NCI-H2227 (cell line): Measurements from ENCODE around the gene SNHG17.
"Not testable (repeated sequence)": the region's sequence is repeated elsewhere in the genome, so short reads cannot be mapped to it uniquely, and the experiment has no call there.

ENCODE experiments used
- DNase-seq: peaks from one replicate; lab custom pipeline; 2025; ENCODE audit not compliant: unreplicated experiment; lab: John Stamatoyannopoulos, UW

SNHG17 gene

GRCh38 chr20:38434770-38435554 lies at the start of gene SNHG17:
Gene SNHG17 (minus strand): TSS chr20:38435328.
- peak; percentile 97 for DNase-seq

- no peak for DNase-seq
Measured at GRCh38 chr20:38479596-38479995, 44.5 kb upstream of the SNHG17 start.

GRCh38 chr20:38477747-38478146 lies 42.6 kb upstream of the SNHG17 start:
- DNase-seq = no peak

- DNase-seq = no peak
Measured at GRCh38 chr20:38473367-38473795, 38.3 kb upstream of the SNHG17 start.

GRCh38 chr20:38472513-38473366 lies 37.6 kb upstream of the SNHG17 start, which contains the start of gene RALGAPB:
Gene RALGAPB (plus strand): TSS chr20:38472843. CDS start chr20:38488433, 15,590 bp downstream.
- peak; percentile 100 for DNase-seq

GRCh38 chr20:38471987-38472512 lies 36.9 kb upstream of the SNHG17 start:
- DNase-seq = no peak

GRCh38 chr20:38471245-38471644 lies 36.1 kb upstream of the SNHG17 start:
- no peak for DNase-seq

- no peak for DNase-seq
Measured at GRCh38 chr20:38466983-38467382, 31.9 kb upstream of the SNHG17 start.

- no peak for DNase-seq
Measured at GRCh38 chr20:38466171-38466570, 31.0 kb upstream of the SNHG17 start.

- not testable (repeated sequence) for DNase-seq
Measured at GRCh38 chr20:38461569-38461968, 26.4 kb upstream of the SNHG17 start.

GRCh38 chr20:38461167-38461566 lies 26.0 kb upstream of the SNHG17 start:
- DNase-seq = not testable (repeated sequence)

- DNase-seq = not testable (repeated sequence)
Measured at GRCh38 chr20:38460631-38461030, 25.5 kb upstream of the SNHG17 start.

- peak; percentile 70 for DNase-seq
Measured at GRCh38 chr20:38460040-38460623, 25.0 kb upstream of the SNHG17 start.

GRCh38 chr20:38458314-38458713 lies 23.2 kb upstream of the SNHG17 start:
- DNase-seq = no peak

GRCh38 chr20:38454556-38455473 lies 19.7 kb upstream of the SNHG17 start:
- no peak for DNase-seq

GRCh38 chr20:38453941-38454340 lies 18.8 kb upstream of the SNHG17 start:
- DNase-seq = no peak

- DNase-seq = no peak
Measured at GRCh38 chr20:38452880-38453624, 17.9 kb upstream of the SNHG17 start.

GRCh38 chr20:38450412-38450975 lies 15.4 kb upstream of the SNHG17 start:
- DNase-seq = no peak

- DNase-seq = no peak
Measured at GRCh38 chr20:38449046-38449445, 13.9 kb upstream of the SNHG17 start.
